Astrocyte (in vitro differentiated cells and primary cell): ENCODE results near the gene CNGB1. TPM values are rescaled to one million over a fixed set of nuclear protein-coding genes. Genes with fewer than 3 reads are reported as not detected.

ENCODE experiments used
- DNase-seq: peaks from one replicate; pipeline ENCODE4 v3.0.0-alpha.2; 2010; ENCODE audit warnings: low read depth
- FAIRE-seq: peaks from 2 replicates; lab custom pipeline; 2011; peaks lifted over from hg19 to GRCh38; lab: Jason Lieb, UNC
- H2AFZ ChIP-seq: 2 replicates; pipeline ENCODE4 v1.6.0; 2012; ENCODE audit warnings: low read depth, low read length, inconsistent platforms
- H3K27ac ChIP-seq: 2 replicates; pipeline ENCODE4 v1.5.1; 2011; ENCODE audit warnings: low read depth, low read length, inconsistent platforms
- H3K27me3 ChIP-seq: 2 replicates; pipeline ENCODE4 v1.6.0; 2011; ENCODE audit warnings: low read length, inconsistent platforms; ENCODE audit not compliant: insufficient read depth
- H3K36me3 ChIP-seq: 2 replicates; pipeline ENCODE4 v1.5.1; 2011; ENCODE audit warnings: low read length, inconsistent platforms; ENCODE audit not compliant: insufficient read depth
- H3K4me1 ChIP-seq: 2 replicates; pipeline ENCODE4 v1.5.1; 2011; ENCODE audit warnings: low read length, inconsistent platforms; ENCODE audit not compliant: insufficient read depth
- H3K4me2 ChIP-seq: 2 replicates; pipeline ENCODE4 v1.6.0; 2012; ENCODE audit warnings: low read length, inconsistent platforms
- H3K4me3 ChIP-seq: 2 replicates; pipeline ENCODE4 v1.5.1; 2011; ENCODE audit warnings: low read depth, mild to moderate bottlenecking, low read length, inconsistent platforms; ENCODE audit not compliant: insufficient read depth
- H3K79me2 ChIP-seq: 2 replicates; pipeline ENCODE4 v1.6.0; 2012; ENCODE audit warnings: mild to moderate bottlenecking, low read length, inconsistent platforms; ENCODE audit not compliant: insufficient read depth
- H3K9ac ChIP-seq: 2 replicates; pipeline ENCODE4 v1.6.0; 2012; ENCODE audit warnings: mild to moderate bottlenecking, low read length, inconsistent platforms
- H3K9me3 ChIP-seq: 2 replicates; pipeline ENCODE4 v1.5.1; 2012; ENCODE audit warnings: low read depth, mild to moderate bottlenecking, low read length, inconsistent platforms; ENCODE audit not compliant: insufficient read depth
- H4K20me1 ChIP-seq: 2 replicates; pipeline ENCODE4 v1.6.0; 2012; ENCODE audit warnings: low read length, inconsistent platforms; ENCODE audit not compliant: insufficient read depth
- H3K27ac Mint-ChIP-seq: one replicate; pipeline ENCODE4 v1.8.0; 2021; ENCODE audit warnings: mild to moderate bottlenecking, mixed read lengths; ENCODE audit not compliant: unreplicated experiment
- H3K27me3 Mint-ChIP-seq: one replicate; pipeline ENCODE4 v1.8.0; 2021; ENCODE audit warnings: low read depth, mixed read lengths; ENCODE audit not compliant: unreplicated experiment
- H3K36me3 Mint-ChIP-seq: one replicate; pipeline ENCODE4 v1.8.0; 2021; ENCODE audit warnings: low read depth, mixed read lengths; ENCODE audit not compliant: unreplicated experiment
- H3K4me1 Mint-ChIP-seq: one replicate; pipeline ENCODE4 v1.8.0; 2021; ENCODE audit warnings: low read depth, mixed read lengths; ENCODE audit not compliant: unreplicated experiment
- H3K4me3 Mint-ChIP-seq: one replicate; pipeline ENCODE4 v1.8.0; 2021; ENCODE audit warnings: mild to moderate bottlenecking, moderate library complexity, mixed read lengths; ENCODE audit not compliant: unreplicated experiment
- H3K9me3 Mint-ChIP-seq: one replicate; pipeline ENCODE4 v1.8.0; 2021; ENCODE audit warnings: mild to moderate bottlenecking, mixed read lengths; ENCODE audit not compliant: unreplicated experiment
- EZH2 ChIP-seq: IDR thresholded peaks from 2 replicates; pipeline ENCODE4 v1.6.1; 2012; ENCODE audit warnings: mild to moderate bottlenecking, low read length, inconsistent platforms; ENCODE audit not compliant: insufficient read depth
- total RNA-seq: library from RNA; stranded (reverse); gene quantifications from 2 replicates; pipeline ENCODE4 v1.2.1, GENCODE V29; 2021
- TF ChIP-seq, protein P1 (sequence below): IDR thresholded peaks from 2 replicates; pipeline ENCODE4 v1.5.1; 2011; ENCODE audit warnings: low read depth, mild to moderate bottlenecking, inconsistent platforms, low read length, moderate library complexity; ENCODE audit not compliant: insufficient read depth

Gene CNGB1
- total RNA-seq, 1 donor from 2014 or later, result not detected

DNA sequence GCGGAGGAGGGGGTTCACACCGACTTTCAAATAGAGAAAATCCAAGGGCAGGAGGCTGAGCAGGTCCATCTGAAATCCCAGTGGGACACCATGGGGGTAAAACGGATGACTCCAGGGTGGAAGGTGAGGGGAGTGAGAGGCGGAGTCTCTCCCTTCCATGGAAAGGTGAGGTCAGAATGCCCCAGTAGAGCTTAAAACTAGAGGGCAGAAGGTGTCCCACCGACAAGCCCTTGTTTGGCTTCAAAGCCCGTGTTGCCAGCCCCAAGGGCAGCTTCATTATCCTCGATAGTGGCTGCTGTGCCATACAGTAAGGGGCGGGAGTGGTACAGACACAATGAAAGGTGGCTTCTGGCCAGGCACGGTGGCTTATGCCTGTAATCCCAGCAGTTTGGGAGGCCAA is 55.7 kb downstream of the CNGB1 start:
- no peaks in the 10 kb centered on the region for H3K4me1 ChIP-seq
- H3K4me3 ChIP-seq, result no peak overlapping the region
- no peak for DNase-seq
- no peak overlapping the region for H3K27ac ChIP-seq
- H3K36me3 ChIP-seq, result no peaks in the 10 kb centered on the region
- H3K4me3 Mint-ChIP-seq, result no peak overlapping the region
- H4K20me1 ChIP-seq, result no peaks in the 10 kb centered on the region
- no peaks in the 10 kb centered on the region for H3K9me3 ChIP-seq
- no peaks in the 10 kb centered on the region for H3K4me1 Mint-ChIP-seq
- H3K79me2 ChIP-seq, result no peaks in the 10 kb centered on the region
- no peak overlapping the region for H3K4me2 ChIP-seq
- no peak overlapping the region for H2AFZ ChIP-seq
- no peak overlapping the region for H3K27ac Mint-ChIP-seq
- H3K27me3 ChIP-seq, result peaks cover 18% of the 10 kb centered on the region
- H3K36me3 Mint-ChIP-seq, result no peaks in the 10 kb centered on the region
- no peak overlapping the region for H3K9ac ChIP-seq
- H3K9me3 Mint-ChIP-seq, result peaks cover 6% of the 10 kb centered on the region
- no peak for TF ChIP-seq EZH2
- TF ChIP-seq, protein P1, sequence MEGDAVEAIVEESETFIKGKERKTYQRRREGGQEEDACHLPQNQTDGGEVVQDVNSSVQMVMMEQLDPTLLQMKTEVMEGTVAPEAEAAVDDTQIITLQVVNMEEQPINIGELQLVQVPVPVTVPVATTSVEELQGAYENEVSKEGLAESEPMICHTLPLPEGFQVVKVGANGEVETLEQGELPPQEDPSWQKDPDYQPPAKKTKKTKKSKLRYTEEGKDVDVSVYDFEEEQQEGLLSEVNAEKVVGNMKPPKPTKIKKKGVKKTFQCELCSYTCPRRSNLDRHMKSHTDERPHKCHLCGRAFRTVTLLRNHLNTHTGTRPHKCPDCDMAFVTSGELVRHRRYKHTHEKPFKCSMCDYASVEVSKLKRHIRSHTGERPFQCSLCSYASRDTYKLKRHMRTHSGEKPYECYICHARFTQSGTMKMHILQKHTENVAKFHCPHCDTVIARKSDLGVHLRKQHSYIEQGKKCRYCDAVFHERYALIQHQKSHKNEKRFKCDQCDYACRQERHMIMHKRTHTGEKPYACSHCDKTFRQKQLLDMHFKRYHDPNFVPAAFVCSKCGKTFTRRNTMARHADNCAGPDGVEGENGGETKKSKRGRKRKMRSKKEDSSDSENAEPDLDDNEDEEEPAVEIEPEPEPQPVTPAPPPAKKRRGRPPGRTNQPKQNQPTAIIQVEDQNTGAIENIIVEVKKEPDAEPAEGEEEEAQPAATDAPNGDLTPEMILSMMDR, result no peak
- no peak for FAIRE-seq
- H3K27me3 Mint-ChIP-seq, result peaks cover 36% of the 10 kb centered on the region

DNA sequence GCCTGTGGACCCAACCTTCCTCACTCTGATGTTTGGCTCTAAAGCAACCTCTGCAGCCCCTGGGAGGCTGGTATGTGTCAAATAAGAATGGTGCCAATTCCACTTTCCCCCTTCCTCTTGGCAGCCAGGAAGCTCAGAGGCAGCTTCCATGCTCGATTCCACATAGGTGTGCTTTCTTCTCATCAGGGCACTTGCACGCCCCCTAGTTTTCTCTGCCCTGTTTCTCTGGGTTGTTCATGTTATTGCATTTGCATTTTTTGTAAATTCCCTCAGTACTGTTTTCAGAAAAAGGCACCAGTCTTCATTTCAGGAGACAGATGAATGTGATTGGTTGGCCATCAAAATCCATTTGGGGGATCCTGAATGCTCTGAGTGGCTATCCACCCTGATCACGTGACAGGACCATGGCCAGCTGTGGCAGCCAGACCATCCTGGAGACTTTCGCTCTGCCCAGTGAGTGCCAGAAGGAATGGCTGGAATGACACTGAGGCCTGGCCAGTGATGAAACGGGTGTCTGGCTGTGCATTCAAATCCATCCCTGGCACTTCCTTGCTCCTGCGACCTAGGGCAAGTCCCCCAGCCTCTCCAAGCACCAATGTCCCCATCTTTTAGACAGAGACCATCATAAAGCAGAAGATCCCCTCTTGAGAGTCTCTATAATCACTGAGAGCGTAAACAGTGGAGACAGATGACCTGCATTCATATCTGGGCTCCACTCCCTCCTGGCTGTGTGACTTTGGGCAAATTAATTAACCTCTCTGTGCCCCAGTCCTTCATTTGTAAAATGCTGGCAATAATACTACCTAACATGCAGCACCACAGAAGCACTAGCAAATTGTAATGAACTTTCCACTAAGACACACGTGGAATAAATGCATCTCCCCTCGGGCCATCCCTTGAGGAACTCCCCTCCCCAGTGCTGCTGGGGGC is 56.4 kb downstream of the CNGB1 start:
- no peaks in the 10 kb centered on the region for H3K36me3 Mint-ChIP-seq
- no peak for TF ChIP-seq EZH2
- TF ChIP-seq, protein P1, result no peak
- H2AFZ ChIP-seq, result no peak overlapping the region
- H3K9ac ChIP-seq, result no peak overlapping the region
- FAIRE-seq, result no peak
- no peak for DNase-seq
- H3K4me3 ChIP-seq, result no peak overlapping the region
- H3K4me1 Mint-ChIP-seq, result no peaks in the 10 kb centered on the region
- peaks cover 30% of the 10 kb centered on the region for H3K27me3 Mint-ChIP-seq
- H3K9me3 ChIP-seq, result no peaks in the 10 kb centered on the region
- H3K4me2 ChIP-seq, result no peak overlapping the region
- no peaks in the 10 kb centered on the region for H3K36me3 ChIP-seq
- H3K4me1 ChIP-seq, result no peaks in the 10 kb centered on the region
- H4K20me1 ChIP-seq, result no peaks in the 10 kb centered on the region
- no peak overlapping the region for H3K27ac Mint-ChIP-seq
- H3K27me3 ChIP-seq, result peaks cover 15% of the 10 kb centered on the region
- peaks cover 4% of the 10 kb centered on the region for H3K9me3 Mint-ChIP-seq
- H3K27ac ChIP-seq, result no peak overlapping the region
- H3K79me2 ChIP-seq, result no peaks in the 10 kb centered on the region
- no peak overlapping the region for H3K4me3 Mint-ChIP-seq
